T47D (cell line): ENCODE measurements around the gene ARRB2.

Experiments
- DNase-seq, 2 experiments: peaks; one replicate each; pipeline versions ENCODE4 v3.0.0 to v3.0.0-alpha.2; 2011 to 2012; ENCODE audit warnings: low read depth in 1 of 2, low spot score in 1 of 2
- JUND ChIP-seq: IDR thresholded peaks from 2 replicates; pipeline ENCODE4 v1.6.1; 2012; ENCODE audit warnings: low read depth
- in situ Hi-C: cut with HindIII; loops from 2 replicates; pipeline ENCODE4 v1.10.0; 2016; ENCODE audit warnings: low sequenced_read_pairs, low pct_unique_long_range_greater_than_20kb

The ARRB2 gene

GRCh38 chr17:4709794-4710692 is at the start of gene ARRB2:
Gene ARRB2 (plus strand): TSS chr17:4710632. CDS start chr17:4710722, 90 bp downstream.
- in situ Hi-C loops: no loop called here

GRCh38 chr17:4663711-4664110 is 46.7 kb upstream of the ARRB2 start:
- in situ Hi-C loops: no loop called here
- no peak for TF ChIP-seq JUND
- DNase-seq: no peak

More at GRCh38 chr17:4709794-4710692, at the start of gene ARRB2:
- peak; percentile 88 to 99 for DNase-seq
- TF ChIP-seq JUND: no peak

GRCh38 chr17:4664230-4664629 is 46.2 kb upstream of the ARRB2 start:
- in situ Hi-C loops: no loop called here
- no peak for DNase-seq
- no peak for TF ChIP-seq JUND

GRCh38 chr17:4665027-4665426 is 45.4 kb upstream of the ARRB2 start:
- no peak for DNase-seq
- in situ Hi-C loops: no loop called here
- TF ChIP-seq JUND: no peak

GRCh38 chr17:4666296-4666695 is 44.1 kb upstream of the ARRB2 start:
- in situ Hi-C loops: no loop called here

GRCh38 chr17:4667166-4667565 is 43.3 kb upstream of the ARRB2 start:
- TF ChIP-seq JUND: no peak
- in situ Hi-C loops: no loop called here
- no peak for DNase-seq

More at GRCh38 chr17:4666296-4666695, 44.1 kb upstream of the ARRB2 start:
- TF ChIP-seq JUND: no peak
- DNase-seq: no peak

- no peak for DNase-seq
- in situ Hi-C loops: no loop called here
- no peak for TF ChIP-seq JUND
These were observed 38.3 kb upstream of the ARRB2 start for GRCh38 chr17:4672055-4672630.

GRCh38 chr17:4672751-4673150 is 37.7 kb upstream of the ARRB2 start:
- in situ Hi-C loops: no loop called here
- TF ChIP-seq JUND: no peak
- DNase-seq: no peak

GRCh38 chr17:4673169-4673568 is 37.3 kb upstream of the ARRB2 start:
- TF ChIP-seq JUND: no peak
- no peak for DNase-seq
- in situ Hi-C loops: no loop called here

GRCh38 chr17:4673986-4674684 is 36.3 kb upstream of the ARRB2 start:
- in situ Hi-C loops: no loop called here
- TF ChIP-seq JUND: no peak
- no peak for DNase-seq

- in situ Hi-C loops: no loop called here
- DNase-seq: no peak
- TF ChIP-seq JUND: no peak
These were observed 35.8 kb upstream of the ARRB2 start for GRCh38 chr17:4674685-4674998.

- in situ Hi-C loops: no loop called here
- TF ChIP-seq JUND: no peak
- no peak for DNase-seq
These were observed 34.6 kb upstream of the ARRB2 start for GRCh38 chr17:4675791-4676190.

- in situ Hi-C loops: no loop called here
- no peak for TF ChIP-seq JUND
- no peak for DNase-seq
These were observed 33.6 kb upstream of the ARRB2 start for GRCh38 chr17:4676791-4677190.
